T-helper 1 cell treated with Interleukin-12 subunit alpha and Interleukin-12 subunit beta and Interleukin-4 antibody, amounts not matched to agents 30 ng/mL and 1 ng/mL, for 36 hours (primary cell): Measurements from ENCODE around the gene GPR108. TPM values are rescaled to one million over a fixed set of nuclear protein-coding genes. Genes with fewer than 3 reads are reported as not detected.

ENCODE experiments used
- intact Hi-C: fragments of 100-400 bp; cut with micrococcal nuclease; formaldehyde crosslinking; loops from one replicate; pipeline ENCODE4 v1.15.1; 2024
- total RNA-seq: library from RNA; stranded (reverse); gene quantifications from 2 replicates; pipeline ENCODE4 v1.2.3, GENCODE V29; 2022

GPR108 gene
- total RNA-seq, 1 donor from 2014 or later: 100.0 TPM

DNA sequence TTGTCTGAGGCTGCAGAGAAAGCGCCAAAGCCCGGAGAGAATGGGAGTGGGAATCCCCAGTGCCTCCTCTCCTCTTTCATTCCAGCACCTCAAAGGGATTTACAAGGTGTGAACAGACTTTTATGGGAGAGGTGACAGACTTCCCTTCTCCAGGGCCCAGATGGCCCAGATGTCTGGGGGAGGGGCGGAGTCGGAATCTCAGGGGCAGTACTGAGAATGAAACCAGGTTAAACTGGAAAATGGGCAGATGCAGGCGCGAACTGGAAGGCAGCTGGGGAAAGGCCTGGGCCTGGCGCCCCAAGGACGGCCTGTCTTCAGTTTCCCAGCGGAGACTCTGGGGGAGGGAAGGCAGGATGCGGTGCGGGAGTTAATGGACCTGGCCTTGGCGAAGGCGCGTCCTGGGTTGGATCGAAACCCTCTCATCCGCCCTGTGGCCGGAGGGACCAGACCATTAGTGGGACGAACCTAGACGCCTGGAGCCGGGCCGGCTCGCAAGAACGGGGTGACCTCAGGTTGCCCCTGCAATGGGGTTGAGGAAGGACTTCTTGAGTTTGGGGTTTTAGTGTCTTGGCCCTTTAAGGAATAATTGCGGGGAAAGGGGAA lies 1.5 kb upstream of the GPR108 start:
- intact Hi-C loops: loop anchor here (1.0 to 5.0 kb wide), 9 partner anchors 33 to 1653 kb away; partner anchors contain the start of genes GTF2F1, RAB11B, RANBP3 and VAV1

DNA sequence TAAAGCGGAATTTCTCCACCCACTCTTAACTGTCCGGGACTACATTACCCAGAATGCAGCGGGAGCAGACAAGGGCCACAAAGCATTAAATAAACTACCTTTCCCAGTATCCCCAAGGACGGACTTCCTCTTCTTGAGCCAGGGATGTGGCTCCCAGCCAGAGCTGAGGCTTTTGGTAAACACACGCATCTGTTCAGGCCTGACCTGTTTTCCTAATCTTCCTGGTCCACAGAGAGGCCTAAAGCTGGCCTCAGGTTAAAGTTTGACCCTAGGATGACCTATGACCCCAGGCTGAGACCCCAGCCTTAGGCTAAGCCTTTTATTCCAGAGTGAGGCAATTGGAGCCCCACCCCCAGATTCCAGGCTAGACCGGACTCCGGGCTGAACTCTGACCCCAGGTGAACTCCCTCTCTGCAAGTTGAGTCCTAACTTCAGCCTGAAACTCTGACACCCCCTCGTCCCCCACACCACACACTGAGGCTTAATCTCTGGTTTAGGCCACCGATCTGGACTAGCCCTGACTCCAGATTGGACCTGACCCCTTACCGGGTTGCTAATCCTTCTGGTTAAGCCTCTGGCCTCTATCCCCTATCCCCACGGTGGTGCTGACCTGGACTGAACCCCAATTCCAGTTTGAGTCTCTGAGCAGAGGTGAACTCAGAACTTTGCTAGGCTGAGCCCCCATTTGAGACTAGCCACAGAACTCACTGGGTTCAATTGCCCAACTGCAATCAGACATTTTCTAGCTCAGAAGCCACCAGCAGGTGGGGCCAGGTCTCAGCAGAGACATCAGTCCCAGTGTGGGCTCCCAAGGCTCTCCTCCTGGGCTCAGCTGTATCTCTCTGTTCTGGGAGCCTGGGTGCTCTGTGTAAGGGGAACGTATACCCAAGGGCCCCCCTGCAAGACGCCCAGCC lies 750 bp upstream of the GPR108 start:
- intact Hi-C loops: loop anchor here (1.0 to 5.0 kb wide), 16 partner anchors 15 to 1654 kb away; partner anchors contain the start of genes DUS3L, GTF2F1, RAB11B and RANBP3

DNA sequence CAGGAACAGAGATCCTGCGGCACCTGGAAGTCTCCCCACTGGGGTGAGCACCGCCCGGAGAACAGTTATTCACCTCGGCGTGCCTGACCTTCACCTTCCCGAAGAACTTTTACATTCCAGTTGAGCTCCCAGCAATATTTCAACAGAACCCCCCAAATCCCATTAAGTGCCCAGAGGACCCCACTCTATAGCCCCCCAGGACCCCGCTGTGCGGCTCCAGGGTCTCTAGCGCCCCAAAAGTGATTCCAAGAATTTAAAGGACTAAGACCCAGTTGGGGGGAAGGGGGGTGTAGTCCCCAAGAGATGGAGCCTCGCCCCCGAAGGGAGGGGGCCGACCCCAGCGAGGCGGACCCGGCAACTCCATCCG lies 480 bp downstream of the GPR108 start:
- intact Hi-C loops: loop anchor here (1.0 to 5.0 kb wide), 17 partner anchors 16 to 1655 kb away; partner anchors contain the start of genes DUS3L, GTF2F1, RAB11B and RANBP3

DNA sequence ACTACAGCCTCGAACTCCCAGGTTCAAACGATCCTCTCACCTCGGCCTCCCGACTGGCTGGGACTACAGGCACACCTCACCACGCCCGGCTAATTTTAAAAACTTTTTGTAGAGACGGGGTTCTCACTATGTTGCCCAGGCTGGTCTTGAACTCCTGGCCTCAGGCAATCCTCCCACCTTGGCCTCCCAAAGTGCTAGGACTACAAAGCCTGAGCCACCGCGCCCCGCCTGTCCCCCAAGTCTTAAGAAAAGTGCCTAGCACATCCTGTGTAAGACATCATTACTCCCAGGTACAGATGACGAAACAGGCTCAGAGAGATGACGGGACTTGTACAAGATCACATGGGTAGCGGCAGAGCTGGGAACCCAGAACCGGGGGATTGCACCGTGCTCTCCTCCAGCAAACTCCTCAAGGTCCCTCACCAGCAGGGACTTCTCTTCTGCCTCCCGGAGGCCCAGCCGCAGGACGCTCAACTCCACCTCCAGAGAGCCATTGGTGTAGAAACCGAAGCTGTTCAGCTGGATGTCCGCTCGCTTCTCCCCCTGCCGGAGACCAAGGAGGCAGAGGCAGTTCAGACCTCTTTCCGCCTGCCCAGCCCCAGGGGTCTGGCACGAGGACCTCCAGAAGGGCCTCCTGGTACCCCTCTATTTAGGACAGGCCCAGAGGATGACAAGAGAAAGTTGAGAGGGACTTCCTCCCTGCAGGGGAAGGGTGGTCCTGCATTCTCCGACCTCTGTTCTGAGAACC lies 1.0 kb downstream of the GPR108 start:
- intact Hi-C loops: loop anchor here (1.0 to 5.0 kb wide), 10 partner anchors 17 to 1656 kb away; partner anchors contain the start of genes DUS3L, GTF2F1, RAB11B and RANBP3

DNA sequence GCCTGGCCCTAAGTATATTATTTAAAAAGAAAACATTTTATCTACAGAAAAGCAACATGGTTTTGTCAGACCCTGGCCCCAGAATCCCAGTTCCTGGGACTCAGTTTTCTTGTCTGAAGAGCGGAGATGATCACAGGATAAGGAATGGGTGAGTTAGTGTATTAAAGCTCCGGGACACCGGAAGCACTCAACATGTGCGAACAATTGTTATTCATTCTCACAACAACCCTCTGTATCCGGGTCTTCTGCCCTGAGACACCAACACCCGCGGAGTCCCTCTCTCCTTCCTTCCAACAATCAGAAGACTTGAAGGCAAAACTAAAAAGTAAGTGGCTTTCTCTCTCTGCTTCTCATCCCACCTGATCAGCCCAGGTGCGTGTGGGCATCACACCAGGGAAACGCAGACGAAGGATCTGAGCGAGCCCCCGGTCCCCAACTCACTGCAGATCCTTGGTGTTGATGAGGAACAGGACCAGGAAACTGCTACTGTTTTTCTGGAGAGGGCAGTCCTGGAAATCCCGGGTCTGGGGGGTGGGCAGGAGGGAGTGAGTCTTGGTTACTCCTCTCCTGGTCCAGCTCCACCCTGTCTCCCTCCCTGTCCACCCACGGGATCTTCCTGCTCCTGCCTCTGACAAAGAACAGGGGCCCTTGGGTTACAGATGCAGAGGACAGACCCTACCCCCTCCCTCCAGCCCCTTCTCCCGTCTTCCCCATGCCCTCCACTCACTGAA lies 2.0 kb downstream of the GPR108 start:
- intact Hi-C loops: loop anchor here (5.0 kb wide), 3 partner anchors 343 to 1657 kb away; partner anchors contain the start of genes GTF2F1, RAB11B and RANBP3

DNA sequence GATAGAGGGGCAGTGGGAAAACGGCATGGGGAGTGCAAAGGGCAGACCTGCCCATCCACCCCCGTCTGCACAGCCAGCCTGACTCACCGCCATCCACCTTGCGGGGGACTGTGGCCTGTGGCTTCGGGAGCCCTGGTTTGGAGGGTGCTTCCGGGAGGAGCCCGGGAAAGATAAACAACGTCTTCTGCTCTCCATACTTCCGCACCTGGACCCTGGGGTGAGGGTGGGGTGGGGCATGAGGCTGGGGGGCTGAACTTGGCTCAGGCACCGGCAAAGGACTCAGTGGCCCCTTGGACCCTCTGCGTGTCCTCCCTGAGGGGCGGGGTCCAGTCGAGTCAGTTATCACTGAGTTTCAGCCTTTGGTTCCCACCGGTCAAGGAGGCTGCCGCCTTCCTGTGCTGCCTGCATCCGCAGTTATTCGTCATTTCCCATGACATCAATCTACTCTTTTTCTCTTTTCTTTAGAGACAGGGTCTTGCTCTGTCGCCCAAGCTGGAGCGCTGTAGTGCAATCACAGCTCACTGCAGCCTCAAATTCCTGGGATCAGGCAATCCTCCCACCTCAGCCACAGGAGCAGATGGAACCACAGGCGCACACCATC lies 3.2 kb downstream of the GPR108 start:
- intact Hi-C loops: no loop called here

DNA sequence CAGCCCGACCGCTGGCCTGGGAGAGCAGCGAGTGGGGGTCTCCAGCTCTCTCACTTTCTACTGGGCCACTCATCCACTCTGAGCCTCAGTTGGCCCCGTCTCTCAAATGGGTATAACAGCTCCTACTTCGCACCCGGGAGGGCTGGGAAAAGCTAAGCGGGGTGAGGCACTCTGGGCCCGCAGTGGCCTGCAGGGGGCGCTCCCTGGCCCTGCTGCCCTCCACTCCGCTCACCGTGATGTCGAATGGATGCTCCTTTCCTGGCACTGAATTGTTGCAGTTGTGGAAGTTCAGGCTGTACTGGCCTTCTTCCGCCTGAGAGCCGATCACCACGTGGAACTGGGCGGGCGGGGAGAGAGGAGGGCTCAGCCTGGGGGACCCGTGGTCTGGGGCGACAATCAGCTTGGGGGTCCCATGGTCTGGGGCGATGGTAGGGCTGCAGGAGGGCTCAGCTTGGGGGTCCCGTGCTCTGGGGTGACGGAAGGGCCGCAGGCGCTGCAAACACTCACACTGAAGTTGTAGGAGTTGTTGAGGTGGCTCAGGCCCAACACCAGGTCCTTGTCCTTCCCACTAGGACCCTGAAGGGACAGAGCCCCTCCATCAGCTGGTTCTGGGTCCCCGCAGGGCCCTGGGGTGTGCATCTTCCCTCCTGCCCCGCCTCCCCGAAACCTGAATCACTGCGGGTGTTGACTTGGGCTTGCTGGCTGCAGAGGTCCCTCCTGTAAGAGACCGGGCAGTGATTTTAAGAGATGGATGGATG lies 3.9 kb downstream of the GPR108 start:
- intact Hi-C loops: no loop called here

DNA sequence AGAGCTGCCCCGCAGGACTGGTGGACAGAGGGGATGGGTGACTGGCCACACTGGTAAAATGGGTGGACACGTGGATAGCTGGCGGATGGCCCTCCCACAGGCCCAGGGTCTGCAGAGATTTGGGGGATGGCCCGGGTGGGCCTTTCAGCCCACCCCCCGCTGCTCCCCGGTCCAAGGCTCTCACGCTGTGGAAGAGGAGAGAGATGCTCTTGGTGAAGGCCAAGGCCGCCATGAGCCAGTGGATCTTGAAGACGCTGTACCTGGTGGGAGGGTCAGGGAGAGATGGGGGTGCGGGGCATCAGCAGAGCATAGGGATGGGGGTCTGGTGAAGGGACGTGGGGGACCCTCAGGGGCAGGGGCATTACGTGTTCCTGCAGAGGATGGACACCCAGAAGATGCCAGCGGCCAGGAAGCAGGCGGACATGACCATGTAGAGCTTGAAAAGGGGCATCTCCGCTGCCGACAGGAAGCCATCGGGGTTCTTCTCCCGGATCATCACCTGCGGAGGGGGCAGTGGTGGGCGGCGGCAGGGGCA lies 4.5 kb downstream of the GPR108 start:
- intact Hi-C loops: no loop called here

DNA sequence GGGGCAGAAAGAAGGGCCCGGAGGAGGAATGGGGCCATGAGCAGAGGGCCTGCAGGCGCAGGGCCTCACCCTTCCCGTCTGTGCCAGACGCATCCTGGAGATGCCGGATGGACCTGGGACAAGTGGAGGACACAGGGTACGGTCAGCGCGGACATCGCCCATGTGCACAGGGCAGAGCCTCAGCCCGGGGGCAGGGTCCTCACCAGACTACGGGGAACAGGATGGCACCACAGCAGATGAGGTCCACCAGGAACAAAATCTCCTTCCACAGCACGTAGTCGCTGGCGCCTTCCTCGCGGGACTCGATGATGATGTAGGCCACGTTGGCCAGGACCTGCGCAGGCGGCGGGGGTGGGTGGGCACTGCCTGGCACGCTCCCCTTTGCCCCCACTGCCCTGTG lies 5.6 kb downstream of the GPR108 start:
- intact Hi-C loops: no loop called here

DNA sequence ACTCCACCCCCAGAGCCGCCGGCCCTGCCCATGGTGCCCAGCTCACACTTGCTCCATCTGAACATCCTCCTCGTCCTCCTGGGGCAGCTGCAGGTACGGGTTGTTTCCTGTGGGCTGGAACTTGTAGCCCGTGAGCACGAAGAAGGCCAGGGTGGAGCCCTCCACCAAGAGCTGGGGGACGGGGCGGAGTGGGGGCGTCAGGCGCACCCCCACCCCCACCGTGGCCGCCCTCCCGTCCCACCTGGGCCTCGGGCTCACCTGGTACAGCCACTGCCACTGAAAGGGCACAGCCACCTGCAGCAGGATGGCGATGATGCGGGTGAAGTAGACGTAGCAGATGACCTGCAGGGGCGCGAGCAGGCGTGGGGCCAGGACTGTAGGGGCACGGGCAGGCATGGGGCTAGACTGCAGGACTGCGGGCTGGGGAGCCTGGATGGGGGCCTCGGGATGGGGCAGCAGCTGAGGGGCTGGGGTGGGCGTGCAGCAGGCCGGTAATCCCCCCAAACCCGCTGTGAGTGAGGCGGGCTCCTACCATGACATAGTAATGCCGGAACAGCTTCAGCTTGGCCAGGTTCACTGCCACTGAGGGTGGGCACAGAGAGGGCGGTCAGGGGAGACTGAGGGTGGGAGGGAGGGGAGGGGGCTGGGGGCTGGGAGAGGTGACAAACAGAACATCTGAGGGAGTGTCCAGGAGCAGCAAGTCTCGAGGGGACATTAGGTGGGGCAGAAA lies 6.3 kb downstream of the GPR108 start:
- intact Hi-C loops: no loop called here

DNA sequence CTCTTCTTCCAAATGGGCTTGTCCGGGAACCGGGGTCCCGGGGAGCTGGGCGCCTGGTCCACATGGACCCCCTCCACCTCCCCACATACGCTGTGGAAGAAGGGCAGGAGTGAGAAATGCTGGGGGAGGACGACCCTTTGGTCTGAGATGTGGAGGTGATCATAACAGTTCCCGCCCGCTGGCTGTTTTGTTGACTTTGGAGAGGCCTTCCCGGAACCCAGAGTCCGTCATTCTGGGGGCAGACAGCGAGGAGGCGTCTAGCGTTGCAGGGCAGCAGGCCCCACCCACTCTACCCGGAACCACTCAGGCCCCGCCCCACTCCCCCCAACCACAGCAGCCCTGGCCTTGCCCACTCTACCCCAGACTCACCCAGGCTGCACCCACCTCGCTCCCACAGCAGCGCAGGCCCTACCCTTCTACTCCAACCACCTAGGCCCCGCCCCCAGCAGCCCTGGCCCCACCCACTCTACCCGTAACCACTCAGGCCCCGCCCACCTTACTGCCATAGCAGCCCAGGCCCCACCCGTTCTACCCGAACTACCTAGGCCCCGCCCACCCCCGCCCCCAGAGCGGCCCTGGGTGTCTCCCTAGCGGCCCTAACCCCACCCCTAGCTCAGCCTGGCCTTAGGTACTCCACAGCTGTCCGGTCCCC lies 7.1 kb downstream of the GPR108 start:
- intact Hi-C loops: no loop called here

DNA sequence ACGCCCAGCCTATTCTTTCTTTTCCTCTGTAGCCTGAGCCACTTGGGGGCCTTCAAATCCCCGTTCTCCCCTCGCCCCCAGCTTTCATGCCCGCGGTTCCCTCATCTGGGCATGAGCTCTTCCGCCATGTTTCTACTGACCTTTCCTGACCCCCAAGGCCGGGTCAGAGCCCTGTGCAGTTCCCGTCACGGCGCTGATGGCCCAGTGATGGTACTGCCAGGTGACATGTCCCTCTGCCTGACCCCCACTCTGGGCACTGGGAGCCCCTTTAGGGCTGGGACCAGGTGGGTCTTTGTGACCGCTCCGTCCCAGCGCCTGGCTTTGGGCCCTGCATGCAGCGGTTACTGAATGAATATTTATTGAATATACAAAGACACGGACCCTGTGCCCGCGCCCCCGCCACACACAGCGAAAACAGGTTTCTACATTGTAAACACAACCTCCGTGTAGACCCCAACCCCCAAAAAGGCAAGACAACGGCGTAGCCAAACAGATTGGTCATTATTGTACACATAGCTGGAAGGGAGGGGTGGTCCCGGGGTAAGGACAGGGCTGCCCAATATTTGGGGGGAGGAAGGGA lies 7.7 kb downstream of the GPR108 start:
- intact Hi-C loops: no loop called here

DNA sequence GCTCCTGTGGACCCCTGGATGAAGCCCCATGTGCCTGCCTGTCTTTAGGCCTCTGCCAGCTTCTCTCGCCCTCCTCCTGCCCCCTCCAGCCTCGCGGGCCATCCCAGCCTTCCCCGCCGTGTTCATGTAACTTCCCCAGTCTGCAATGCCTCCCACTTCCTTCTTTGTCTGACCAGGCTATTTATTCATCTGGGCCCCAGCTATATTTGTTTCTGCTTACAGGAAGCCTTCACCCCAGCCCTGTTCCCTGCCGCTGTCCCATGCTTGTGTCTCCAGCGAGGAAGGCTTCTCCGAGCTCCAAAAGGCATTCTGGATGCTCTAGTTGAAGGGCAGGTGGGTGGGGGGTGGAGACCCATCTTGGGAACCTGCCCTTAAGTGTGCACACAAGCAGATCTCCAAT lies 9.0 kb downstream of the GPR108 start:
- intact Hi-C loops: no loop called here

DNA sequence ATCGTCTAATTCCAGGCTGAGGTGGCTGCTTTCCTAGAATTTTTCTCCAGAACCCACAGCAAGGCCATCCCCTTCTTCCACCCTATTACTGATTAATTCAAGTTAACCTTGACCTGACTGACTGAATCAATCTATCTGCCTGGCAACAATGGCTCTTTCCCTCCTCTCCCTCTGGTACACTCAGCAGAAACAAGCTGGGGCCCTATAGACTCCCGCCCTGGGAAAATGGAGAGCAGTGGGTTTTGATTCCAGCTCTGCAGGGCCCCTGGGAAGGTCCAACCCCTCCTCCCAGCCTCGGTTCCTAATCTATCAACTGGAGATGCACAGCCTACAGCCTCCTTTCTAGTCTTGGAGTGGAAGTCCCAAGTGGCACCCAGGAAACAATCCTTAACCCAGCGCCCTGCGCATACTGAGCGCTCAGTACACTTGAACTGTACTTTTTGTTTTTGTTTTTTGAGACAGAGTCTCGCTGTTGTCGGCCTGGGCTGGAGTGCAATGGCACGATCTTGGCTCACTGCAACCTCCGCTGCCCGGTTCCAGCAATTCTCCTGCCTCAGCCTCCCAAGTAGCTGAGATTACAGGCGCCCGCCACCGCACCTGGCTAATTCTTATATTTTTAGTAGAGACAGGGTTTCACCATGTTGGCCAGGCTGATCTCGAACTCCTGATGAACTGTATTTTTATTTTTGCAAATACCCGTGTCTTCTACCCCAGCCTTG lies 11.7 kb downstream of the GPR108 start:
- intact Hi-C loops: no loop called here

DNA sequence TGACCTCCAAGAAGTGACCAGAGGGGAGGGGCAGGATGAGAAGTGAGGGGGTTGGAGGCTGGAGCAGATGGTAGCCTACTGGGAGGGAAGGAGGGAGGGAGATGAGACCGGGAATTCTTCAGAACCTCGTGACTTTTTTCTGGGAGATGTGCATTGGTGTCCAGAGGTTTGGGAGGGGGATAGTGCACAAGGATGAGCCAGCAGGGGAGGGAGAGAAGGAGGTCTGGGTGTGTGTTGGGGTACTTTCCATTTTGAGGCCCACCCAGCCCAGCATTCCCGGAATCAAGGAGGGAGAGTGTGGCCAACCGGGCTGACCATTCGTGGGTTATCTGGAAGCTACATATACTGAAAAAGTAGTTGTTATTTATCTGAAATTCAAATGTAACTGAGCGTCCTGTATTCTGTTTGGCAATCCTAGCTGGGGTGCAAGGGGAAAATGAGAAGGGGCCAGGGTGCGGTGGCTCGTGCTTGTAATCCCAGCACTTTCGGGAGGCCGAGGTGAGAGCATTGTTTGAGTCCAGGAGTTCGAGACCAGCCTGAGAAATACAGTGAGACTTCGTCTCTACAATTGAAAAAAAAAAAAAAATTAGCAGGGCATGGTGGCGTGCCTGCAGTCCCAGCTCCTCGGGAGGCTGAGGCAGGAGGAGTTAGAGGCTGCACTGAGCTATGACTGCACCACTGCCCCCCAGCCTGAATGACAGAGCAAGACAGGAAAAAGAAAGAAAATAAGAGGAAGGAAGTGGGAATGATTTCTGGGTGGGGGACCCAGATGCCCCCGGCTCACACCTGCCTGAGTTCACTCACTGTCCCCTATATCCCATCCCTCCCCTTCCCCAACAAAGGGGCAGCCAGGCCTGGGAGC lies 12.5 kb downstream of the GPR108 start:
- intact Hi-C loops: no loop called here

DNA sequence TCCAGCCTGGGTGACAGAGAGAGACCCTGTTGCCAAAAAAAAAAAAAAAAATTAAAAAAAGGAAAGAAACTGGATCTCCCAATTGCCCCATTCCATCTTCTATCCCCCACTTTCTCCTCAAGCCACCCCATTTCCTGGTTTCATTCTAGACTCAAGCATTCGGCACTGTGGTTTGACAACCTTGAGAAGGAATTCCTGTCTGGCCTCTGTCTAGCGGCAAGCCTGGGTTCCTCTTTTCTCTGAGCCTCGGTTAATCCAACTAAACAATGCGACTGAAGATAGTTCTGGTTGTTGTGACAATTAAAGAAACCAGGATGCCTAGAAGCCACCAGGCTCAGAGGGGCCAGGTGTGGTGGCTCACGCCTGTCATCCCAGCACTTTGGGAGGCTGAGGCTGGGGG lies 13.6 kb downstream of the GPR108 start:
- intact Hi-C loops: no loop called here
